GM12878 (cell line): ENCODE data around the gene UBE3B. TPM values are rescaled to one million over a fixed set of nuclear protein-coding genes. Genes with fewer than 3 reads are reported as not detected.

Experiments
- ATAC-seq: fragments of 200-7000 bp; cut with Tn5 transposase; 3 replicates; pipeline ENCODE4 v1.9.1; 2020; ENCODE audit warnings: mild to moderate bottlenecking, moderate library complexity
- BruUV-seq: library from RNA; stranded (reverse); fragments of 400-500 nt; replicated peaks from 2 replicates; lab custom pipeline; 2021; lab: Mats Ljungman, UMichigan
- CTCF ChIA-PET: fragments of 300-600 bp; sonication (Branson Sonifier 250); formaldehyde crosslinking; extraction: SDS; loops from one replicate; lab custom pipeline; 2021; ENCODE audit warnings: inconsistent platforms; lab: Yijun Ruan, JAX
- POLR2A ChIA-PET: fragments of 350-600 bp; formaldehyde crosslinking; extraction: SDS; loops from one replicate; lab custom pipeline; 2021; ENCODE audit warnings: inconsistent platforms; lab: Charles Lee
- RAD21 ChIA-PET: fragments of 300-600 bp; sonication (Branson Sonifier 250); formaldehyde crosslinking; loops from one replicate; lab custom pipeline; 2023; ENCODE audit warnings: antibody characterized with exemption; ENCODE audit not compliant: unreplicated experiment; lab: Charles Lee
- SMC1A ChIA-PET: fragments of 300-600 bp; sonication (Branson Sonifier 250); formaldehyde crosslinking; loops from one replicate; lab custom pipeline; 2023; ENCODE audit not compliant: unreplicated experiment, uncharacterized antibody; lab: Charles Lee
- DNase-seq: peaks from one replicate; pipeline ENCODE4 v3.0.0-alpha.2; 2011; ENCODE audit warnings: low read depth, low spot score
- FAIRE-seq: peaks from 3 replicates; lab custom pipeline; 2011; peaks lifted over from hg19 to GRCh38; lab: Jason Lieb, UNC
- H2AFZ ChIP-seq: 2 replicates; pipeline ENCODE4 v1.6.0; 2011; ENCODE audit warnings: low read depth, low read length, control low read depth; ENCODE audit not compliant: control insufficient read depth
- H3K27ac ChIP-seq: 2 replicates; pipeline ENCODE4 v1.5.1; 2011; ENCODE audit warnings: control low read depth; ENCODE audit not compliant: control insufficient read depth, insufficient read depth
- H3K27me3 ChIP-seq, 2 experiments: replicated peaks in 1 of 2; 2 replicates each; pipeline versions ENCODE4 v1.6.0 to v1.6.1; 2011; ENCODE audit warnings: low read length in 1 of 2; ENCODE audit not compliant: control insufficient read depth in 2 of 2, insufficient read depth in 2 of 2
- H3K36me3 ChIP-seq, 2 experiments: 2 replicates each; pipeline ENCODE4 v1.5.1; 2011; ENCODE audit warnings: low read length in 1 of 2; ENCODE audit not compliant: control insufficient read depth in 2 of 2, insufficient read depth in 2 of 2
- H3K4me1 ChIP-seq: 2 replicates; pipeline ENCODE4 v1.6.1; 2011; ENCODE audit warnings: mild to moderate bottlenecking, low read length, moderate library complexity, mixed read lengths; ENCODE audit not compliant: control insufficient read depth, insufficient read depth
- H3K4me2 ChIP-seq: 2 replicates; pipeline ENCODE4 v1.6.0; 2011; ENCODE audit warnings: control low read depth; ENCODE audit not compliant: control insufficient read depth, insufficient read depth
- H3K4me3 ChIP-seq: fragments of 200-600 bp; sonication (generic); 2 replicates; pipeline ENCODE4 v1.5.1; 2016
- H3K79me2 ChIP-seq: 2 replicates; pipeline ENCODE4 v1.6.0; 2011; ENCODE audit warnings: low read length; ENCODE audit not compliant: control insufficient read depth, insufficient read depth
- H3K9ac ChIP-seq: 2 replicates; pipeline ENCODE4 v1.8.0; 2011; ENCODE audit warnings: low read length, control low read depth, mixed read lengths; ENCODE audit not compliant: control insufficient read depth, insufficient read depth
- H3K9me3 ChIP-seq: replicated peaks from 3 replicates; pipeline ENCODE4 v1.5.1; 2011; ENCODE audit warnings: mild to moderate bottlenecking, low read length; ENCODE audit not compliant: control insufficient read depth, insufficient read depth
- H4K20me1 ChIP-seq: 2 replicates; pipeline ENCODE4 v1.6.0; 2011; ENCODE audit not compliant: control insufficient read depth, insufficient read depth
- CHD2 ChIP-seq: IDR thresholded peaks from 2 replicates; pipeline ENCODE4 v1.6.1; 2011; ENCODE audit warnings: low read depth, low read length, improper control_type of control experiment, borderline replicate concordance
- DPF2 ChIP-seq: fragments of 450-650 bp; IDR thresholded peaks from 2 replicates; pipeline ENCODE4 v1.6.1; 2017; ENCODE audit warnings: mild to moderate bottlenecking
- EGR1 ChIP-seq, 2 experiments: IDR thresholded peaks; 1 replicate in 1 of 2; 2 replicates in 1 of 2; pipeline ENCODE4 v1.6.1; 2011 to 2012; ENCODE audit warnings: low read depth in 2 of 2, low read length in 2 of 2, borderline replicate concordance in 1 of 2, mild to moderate bottlenecking in 1 of 2, moderate library complexity in 1 of 2
- GATAD2B ChIP-seq: fragments of 450-650 bp; conservative IDR thresholded peaks from 2 replicates; pipeline ENCODE4 v1.6.1; 2017; ENCODE audit warnings: low read depth, mild to moderate bottlenecking, moderate library complexity
- IKZF1 ChIP-seq: fragments of 450-650 bp; conservative IDR thresholded peaks from 2 replicates; pipeline ENCODE4 v1.6.1; 2017; ENCODE audit warnings: antibody characterized with exemption, mild to moderate bottlenecking
- NFIC ChIP-seq: IDR thresholded peaks from 2 replicates; pipeline ENCODE4 v1.6.1; 2012; ENCODE audit warnings: low read depth, mild to moderate bottlenecking, inconsistent platforms, low read length, moderate library complexity
- POLR2AphosphoS5 ChIP-seq: IDR thresholded peaks from 2 replicates; pipeline ENCODE4 v1.6.1; 2011; ENCODE audit warnings: mild to moderate bottlenecking, low read length, inconsistent platforms
- RAD21 ChIP-seq: IDR thresholded peaks from 2 replicates; pipeline ENCODE4 v1.6.1; 2011; ENCODE audit warnings: mild to moderate bottlenecking, low read depth, low read length, moderate library complexity; ENCODE audit not compliant: insufficient read depth
- SMARCA5 ChIP-seq: fragments of 450-650 bp; IDR thresholded peaks from 2 replicates; pipeline ENCODE4 v1.6.1; 2017; ENCODE audit warnings: mild to moderate bottlenecking
- YBX1 ChIP-seq: fragments of 450-650 bp; IDR thresholded peaks from 2 replicates; pipeline ENCODE4 v1.6.1; 2016; ENCODE audit warnings: antibody characterized with exemption
- WGBS: methylation state at CpG from one replicate; pipeline ENCODE4 v1.1.6; 2016; ENCODE audit warnings: low lambda C conversion rate; ENCODE audit not compliant: insufficient replicate concordance, insufficient coverage; ENCODE audit errors: missing lambda C conversion rate; 5-methylcytosine and 5-hydroxymethylcytosine counted together
- in situ Hi-C: fragments of 300-500 bp; cut with MboI; formaldehyde crosslinking; loops from 9 replicates; pipeline ENCODE4 v1.14.3; 2018; ENCODE audit warnings: mixed read lengths
- intact Hi-C: fragments of 100-400 bp; cut with micrococcal nuclease; formaldehyde crosslinking; loops from one replicate; pipeline ENCODE4 v1.14.2; 2022; ENCODE audit not compliant: unreplicated experiment
- polyA plus RNA-seq, 11 experiments: library from polyadenylated mRNA; depleted of rRNA in 4 of 11; unstranded in 6 of 11; stranded (reverse) in 5 of 11; fragments of >200 nt; fragmentation: Nextera tagmentation in 4 of 11; fragmentation: Illumina TruSeq in 1 of 11; extraction: Ambion mirVana in 4 of 11; extraction: Trizol in 1 of 11; gene quantifications; 1 replicate in 1 of 11; 2 replicates in 10 of 11; pipeline versions ENCODE4 v1.2.1 to v1.2.3, GENCODE V29; 2011 to 2016; ENCODE audit warnings: inconsistent platforms in 2 of 11, missing spikeins in 2 of 11, low read depth in 1 of 11
- total RNA-seq, 4 experiments: library from RNA; depleted of rRNA in 3 of 4; stranded (reverse); fragments of >200 nt in 3 of 4; fragmentation: Illumina TruSeq in 1 of 4; extraction: Trizol in 1 of 4; gene quantifications; 2 replicates each; pipeline versions ENCODE4 v1.2.1 to v1.2.3, GENCODE V29; 2013 to 2021
- TF ChIP-seq, protein P1 (sequence below): IDR thresholded peaks from 2 replicates; pipeline ENCODE4 v1.6.1; 2012; ENCODE audit warnings: low read length, inconsistent platforms
- TF ChIP-seq, protein P2 (sequence below): fragments of 450-650 bp; IDR thresholded peaks from 2 replicates; pipeline ENCODE4 v1.6.1; 2017; ENCODE audit warnings: mild to moderate bottlenecking, low read depth, inconsistent platforms; ENCODE audit not compliant: poor library complexity, severe bottlenecking
- TF ChIP-seq, protein P3 (sequence below): fragments of 450-650 bp; IDR thresholded peaks from 2 replicates; pipeline ENCODE4 v1.6.1; 2017; ENCODE audit warnings: antibody characterized with exemption, mild to moderate bottlenecking, moderate library complexity
- TF ChIP-seq, protein P4 (sequence below): fragments of 450-650 bp; IDR thresholded peaks from 2 replicates; pipeline ENCODE4 v1.6.1; 2017; ENCODE audit warnings: borderline replicate concordance

Gene UBE3B
- total and polyA plus RNA-seq, 10 of the 15 experiments (the other 5 are each of a cell fraction or from before 2014, with no cell fraction given) = 7.4 to 25.3 (median 17.1) TPM

DNA sequence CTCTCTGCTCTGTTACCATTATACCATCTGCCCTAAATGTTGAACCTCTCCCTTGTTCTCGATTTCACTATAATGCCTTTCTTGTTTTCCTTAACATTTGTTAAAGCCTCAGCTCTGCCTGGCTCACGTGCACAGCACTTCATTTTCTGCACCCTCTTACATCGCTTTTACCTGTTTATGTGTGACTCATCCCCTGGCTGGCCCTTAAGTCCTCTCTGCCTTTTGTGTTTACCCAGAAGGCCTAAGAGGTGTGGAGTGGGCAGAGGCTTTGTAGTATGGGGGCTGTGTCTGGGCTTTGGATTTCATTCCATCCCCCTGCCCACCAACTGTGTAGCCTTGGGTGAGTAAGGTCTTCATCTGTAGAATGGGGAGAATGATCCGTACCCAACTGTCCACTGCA is 36.5 kb downstream of the UBE3B start (continued):
- TF ChIP-seq GATAD2B (no peak), IKZF1 (no peak), SMARCA5 (no peak), EGR1 (IDR thresholded peaks at IDR 0.05; ENCODE audit: borderline replicate concordance in 1 of 2, low read depth in 2 of 2, low read length in 2 of 2) (no peak), YBX1 (no peak), RAD21 (no peak)
- TF ChIP-seq, protein P1, sequence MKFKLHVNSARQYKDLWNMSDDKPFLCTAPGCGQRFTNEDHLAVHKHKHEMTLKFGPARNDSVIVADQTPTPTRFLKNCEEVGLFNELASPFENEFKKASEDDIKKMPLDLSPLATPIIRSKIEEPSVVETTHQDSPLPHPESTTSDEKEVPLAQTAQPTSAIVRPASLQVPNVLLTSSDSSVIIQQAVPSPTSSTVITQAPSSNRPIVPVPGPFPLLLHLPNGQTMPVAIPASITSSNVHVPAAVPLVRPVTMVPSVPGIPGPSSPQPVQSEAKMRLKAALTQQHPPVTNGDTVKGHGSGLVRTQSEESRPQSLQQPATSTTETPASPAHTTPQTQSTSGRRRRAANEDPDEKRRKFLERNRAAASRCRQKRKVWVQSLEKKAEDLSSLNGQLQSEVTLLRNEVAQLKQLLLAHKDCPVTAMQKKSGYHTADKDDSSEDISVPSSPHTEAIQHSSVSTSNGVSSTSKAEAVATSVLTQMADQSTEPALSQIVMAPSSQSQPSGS = no peak
- TF ChIP-seq, protein P2, sequence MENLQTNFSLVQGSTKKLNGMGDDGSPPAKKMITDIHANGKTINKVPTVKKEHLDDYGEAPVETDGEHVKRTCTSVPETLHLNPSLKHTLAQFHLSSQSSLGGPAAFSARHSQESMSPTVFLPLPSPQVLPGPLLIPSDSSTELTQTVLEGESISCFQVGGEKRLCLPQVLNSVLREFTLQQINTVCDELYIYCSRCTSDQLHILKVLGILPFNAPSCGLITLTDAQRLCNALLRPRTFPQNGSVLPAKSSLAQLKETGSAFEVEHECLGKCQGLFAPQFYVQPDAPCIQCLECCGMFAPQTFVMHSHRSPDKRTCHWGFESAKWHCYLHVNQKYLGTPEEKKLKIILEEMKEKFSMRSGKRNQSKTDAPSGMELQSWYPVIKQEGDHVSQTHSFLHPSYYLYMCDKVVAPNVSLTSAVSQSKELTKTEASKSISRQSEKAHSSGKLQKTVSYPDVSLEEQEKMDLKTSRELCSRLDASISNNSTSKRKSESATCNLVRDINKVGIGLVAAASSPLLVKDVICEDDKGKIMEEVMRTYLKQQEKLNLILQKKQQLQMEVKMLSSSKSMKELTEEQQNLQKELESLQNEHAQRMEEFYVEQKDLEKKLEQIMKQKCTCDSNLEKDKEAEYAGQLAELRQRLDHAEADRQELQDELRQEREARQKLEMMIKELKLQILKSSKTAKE = no peak

DNA sequence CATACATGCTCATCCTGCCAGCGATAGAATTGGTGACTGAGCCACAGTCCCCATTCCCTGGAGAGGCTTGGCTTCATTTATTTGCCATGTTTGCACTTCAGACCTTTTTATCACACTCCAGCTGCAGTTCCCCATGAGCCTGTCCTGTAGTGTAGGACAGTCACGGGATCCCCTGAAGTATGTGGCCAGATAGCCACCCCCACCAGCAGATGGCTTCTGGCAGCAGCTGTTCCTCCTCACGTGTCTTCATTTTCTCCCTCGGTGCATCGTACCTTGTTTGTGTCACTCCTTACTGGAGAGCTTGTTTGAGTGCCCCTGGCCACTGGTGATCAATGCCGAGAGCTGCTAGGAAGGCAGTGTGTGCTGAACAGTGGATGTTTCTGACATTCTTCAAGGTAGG is 40.2 kb downstream of the UBE3B start:
- H3K36me3 ChIP-seq = peaks cover 4 to 15% of the 10 kb centered on the region in 2 experiments
- in situ Hi-C loops = loop anchor here (5.0 kb wide), 1 partner anchor 260 kb away; no protein-coding TSS in a partner anchor
- TF ChIP-seq SMARCA5 (no peak), POLR2AphosphoS5 (no peak), DPF2 (no peak), NFIC (no peak), EGR1 (IDR thresholded peaks at IDR 0.05; ENCODE audit: borderline replicate concordance in 1 of 2, low read depth in 2 of 2, low read length in 2 of 2) (no peak), CHD2 (no peak)
- TF ChIP-seq, protein P3, sequence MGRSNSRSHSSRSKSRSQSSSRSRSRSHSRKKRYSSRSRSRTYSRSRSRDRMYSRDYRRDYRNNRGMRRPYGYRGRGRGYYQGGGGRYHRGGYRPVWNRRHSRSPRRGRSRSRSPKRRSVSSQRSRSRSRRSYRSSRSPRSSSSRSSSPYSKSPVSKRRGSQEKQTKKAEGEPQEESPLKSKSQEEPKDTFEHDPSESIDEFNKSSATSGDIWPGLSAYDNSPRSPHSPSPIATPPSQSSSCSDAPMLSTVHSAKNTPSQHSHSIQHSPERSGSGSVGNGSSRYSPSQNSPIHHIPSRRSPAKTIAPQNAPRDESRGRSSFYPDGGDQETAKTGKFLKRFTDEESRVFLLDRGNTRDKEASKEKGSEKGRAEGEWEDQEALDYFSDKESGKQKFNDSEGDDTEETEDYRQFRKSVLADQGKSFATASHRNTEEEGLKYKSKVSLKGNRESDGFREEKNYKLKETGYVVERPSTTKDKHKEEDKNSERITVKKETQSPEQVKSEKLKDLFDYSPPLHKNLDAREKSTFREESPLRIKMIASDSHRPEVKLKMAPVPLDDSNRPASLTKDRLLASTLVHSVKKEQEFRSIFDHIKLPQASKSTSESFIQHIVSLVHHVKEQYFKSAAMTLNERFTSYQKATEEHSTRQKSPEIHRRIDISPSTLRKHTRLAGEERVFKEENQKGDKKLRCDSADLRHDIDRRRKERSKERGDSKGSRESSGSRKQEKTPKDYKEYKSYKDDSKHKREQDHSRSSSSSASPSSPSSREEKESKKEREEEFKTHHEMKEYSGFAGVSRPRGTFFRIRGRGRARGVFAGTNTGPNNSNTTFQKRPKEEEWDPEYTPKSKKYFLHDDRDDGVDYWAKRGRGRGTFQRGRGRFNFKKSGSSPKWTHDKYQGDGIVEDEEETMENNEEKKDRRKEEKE = no peak
- TF ChIP-seq, protein P4, sequence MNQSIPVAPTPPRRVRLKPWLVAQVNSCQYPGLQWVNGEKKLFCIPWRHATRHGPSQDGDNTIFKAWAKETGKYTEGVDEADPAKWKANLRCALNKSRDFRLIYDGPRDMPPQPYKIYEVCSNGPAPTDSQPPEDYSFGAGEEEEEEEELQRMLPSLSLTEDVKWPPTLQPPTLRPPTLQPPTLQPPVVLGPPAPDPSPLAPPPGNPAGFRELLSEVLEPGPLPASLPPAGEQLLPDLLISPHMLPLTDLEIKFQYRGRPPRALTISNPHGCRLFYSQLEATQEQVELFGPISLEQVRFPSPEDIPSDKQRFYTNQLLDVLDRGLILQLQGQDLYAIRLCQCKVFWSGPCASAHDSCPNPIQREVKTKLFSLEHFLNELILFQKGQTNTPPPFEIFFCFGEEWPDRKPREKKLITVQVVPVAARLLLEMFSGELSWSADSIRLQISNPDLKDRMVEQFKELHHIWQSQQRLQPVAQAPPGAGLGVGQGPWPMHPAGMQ = no peak
- TF ChIP-seq, all 136 proteins: peak for 0
- Histone ChIP-seq H3K9me3 (no peaks in the 10 kb centered on the region), H2AFZ (no peak overlapping the region), H3K79me2 (no peaks in the 10 kb centered on the region), H3K9ac (no peak overlapping the region), H3K27ac (no peak overlapping the region), H4K20me1 (peaks cover 2% of the 10 kb centered on the region; the same call in 1 of the 2 replicates), H3K27me3 (no peaks in the 10 kb centered on the region), H3K4me3 (no peak overlapping the region), H3K4me2 (no peak overlapping the region), H3K4me1 (no peaks in the 10 kb centered on the region)
- FAIRE-seq (no peak), DNase-seq (no peak), ATAC-seq (no peak)
- intact Hi-C loops = loop anchor here (1.0 to 5.0 kb wide), 2 partner anchors 258 to 330 kb away; no protein-coding TSS in a partner anchor
- ChIA-PET RAD21 (no interaction called here), POLR2A (no interaction called here), SMC1A (no interaction called here), CTCF (interaction anchor here (0.9 to 6.0 kb wide), 3 partner anchors 35 to 289 kb away, joined by 4 to 56 read pairs (median 4); no protein-coding TSS in a partner anchor)
- 86% methylated on average over 6 of the region's 6 CpGs for WGBS
- no TSS peak for BruUV-seq
